Spinal cord (tissue), 10 donors: ENCODE data around the gene GTF2F2. TPM values are rescaled to one million over a fixed set of nuclear protein-coding genes. Genes with fewer than 3 reads are reported as not detected.
"Not testable (repeated sequence)": the region's sequence is repeated elsewhere in the genome, so short reads cannot be mapped to it uniquely, and the experiment has no call there.

Source experiments
- DNase-seq, 6 donors: peaks; one replicate each; pipeline versions ENCODE4 v3.0.0 to v3.0.0-alpha.2; 2013 to 2015; ENCODE audit warnings: low spot score in 6 of 6, low read depth in 4 of 6
- H3K27ac ChIP-seq: one replicate; pipeline ENCODE4 v1.5.1; 2013; ENCODE audit warnings: low read depth, low read length, control low read depth
- H3K27me3 ChIP-seq: one replicate; pipeline ENCODE4 v1.6.1; 2013; ENCODE audit warnings: low read length; ENCODE audit not compliant: control insufficient read depth, insufficient read depth
- H3K36me3 ChIP-seq: one replicate; pipeline ENCODE4 v1.6.1; 2013; ENCODE audit warnings: low read length; ENCODE audit not compliant: control insufficient read depth, insufficient read depth
- H3K4me1 ChIP-seq: one replicate; pipeline ENCODE4 v1.6.1; 2013; ENCODE audit warnings: low read length; ENCODE audit not compliant: control insufficient read depth, insufficient read depth
- H3K4me3 ChIP-seq: one replicate; pipeline ENCODE4 v1.5.1; 2013; ENCODE audit warnings: low read depth, low read length, control low read depth
- H3K9me3 ChIP-seq: one replicate; pipeline ENCODE4 v1.6.1; 2013; ENCODE audit warnings: low read length; ENCODE audit not compliant: control insufficient read depth, insufficient read depth
- WGBS: methylation state at CpG from one replicate; pipeline ENCODE4 v1.1.5; 2013; ENCODE audit warnings: missing lambda C conversion rate; ENCODE audit not compliant: insufficient coverage; 5-methylcytosine and 5-hydroxymethylcytosine counted together
- polyA plus RNA-seq, 2 donors: library from polyadenylated mRNA; unstranded; fragments of 120-200 nt; gene quantifications; one replicate each; pipeline ENCODE4 v1.2.1, GENCODE V29; 2013; ENCODE audit not compliant: insufficient read length in 2 of 2
- total RNA-seq, 2 donors: library from RNA; depleted of rRNA in 1 of 2; stranded (reverse); fragments of 120-200 nt in 1 of 2; fragments of >200 nt in 1 of 2; gene quantifications; one replicate each; pipeline versions ENCODE4 v1.2.3 to v1.2.4, GENCODE V29; 2013 to 2014
- donor health status: healthy.

The GTF2F2 gene
- total and polyA plus RNA-seq, 4 donors, result 24.7 to 34.1 (median 28.7) TPM

DNA sequence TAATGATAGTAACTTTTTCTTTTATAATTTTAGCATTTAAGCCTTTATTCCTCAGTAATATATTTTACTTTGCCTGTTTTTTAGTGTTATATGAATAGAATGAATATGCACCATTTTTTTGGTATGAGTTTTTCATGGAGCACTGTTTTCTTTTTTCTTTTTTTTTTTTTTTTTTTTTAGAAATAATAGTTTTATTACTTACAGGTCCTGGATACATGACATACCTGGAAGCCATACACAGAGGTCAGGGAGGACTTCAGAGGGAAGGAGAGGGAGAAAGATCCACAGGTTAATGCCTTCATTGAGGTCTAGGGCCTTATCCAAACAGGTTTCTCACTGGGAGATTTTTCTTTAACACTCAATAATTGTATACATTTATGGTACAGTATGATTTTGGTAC, 54.2 kb downstream of the GTF2F2 start:
- Histone ChIP-seq H3K36me3 (no peaks in the 10 kb centered on the region), H3K27me3 (no peaks in the 10 kb centered on the region), H3K4me1 (no peaks in the 10 kb centered on the region), H3K27ac (no peak overlapping the region), H3K9me3 (no peaks in the 10 kb centered on the region), H3K4me3 (no peak overlapping the region)
- no peak for DNase-seq

DNA sequence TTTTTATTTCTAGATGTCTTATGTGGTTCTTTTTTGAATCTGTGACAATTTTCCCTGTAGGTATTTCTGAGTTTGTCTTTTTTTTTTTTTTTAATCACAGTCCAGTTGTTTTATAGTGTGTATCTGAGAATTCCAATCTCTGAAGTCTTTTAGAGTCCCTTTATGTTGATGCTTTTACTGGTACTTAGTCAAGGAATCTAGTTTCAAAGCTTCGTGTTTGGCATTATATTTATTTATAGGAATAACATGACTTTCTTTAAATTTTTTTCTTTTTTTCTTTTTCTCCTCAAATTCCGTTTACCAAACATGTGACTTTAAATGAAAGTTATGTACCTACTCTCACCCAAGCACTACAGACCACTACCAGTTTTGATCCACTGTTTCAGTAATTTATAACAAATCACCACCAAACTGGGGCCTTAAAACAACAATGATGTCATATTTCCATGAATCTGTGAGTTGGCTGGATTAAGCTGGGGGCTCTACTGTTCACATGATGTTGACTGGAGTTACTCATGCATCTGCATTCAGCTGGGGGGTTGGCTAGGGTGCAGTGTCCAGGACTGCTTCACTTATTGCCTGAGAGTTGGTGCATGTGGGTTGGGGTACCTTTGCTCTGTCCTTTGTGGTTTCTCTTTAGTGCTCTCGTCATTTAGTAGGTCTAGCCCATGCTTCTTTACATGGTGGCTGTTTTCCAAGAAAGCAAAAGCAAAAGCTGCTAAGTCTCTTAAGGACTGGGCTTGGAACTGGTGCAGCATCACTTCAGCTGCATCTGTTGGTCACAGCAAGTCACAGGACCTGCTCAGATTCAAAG, 58.2 kb downstream of the GTF2F2 start:
- DNase-seq, result peak in 2 of 6 donors; percentile 25 to 39
- Histone ChIP-seq H3K9me3 (no peaks in the 10 kb centered on the region), H3K27me3 (no peaks in the 10 kb centered on the region), H3K4me1 (no peaks in the 10 kb centered on the region), H3K27ac (no peak overlapping the region), H3K36me3 (no peaks in the 10 kb centered on the region), H3K4me3 (no peak overlapping the region)
- 86% methylated on average over 1 of the region's 3 CpGs for WGBS

DNA sequence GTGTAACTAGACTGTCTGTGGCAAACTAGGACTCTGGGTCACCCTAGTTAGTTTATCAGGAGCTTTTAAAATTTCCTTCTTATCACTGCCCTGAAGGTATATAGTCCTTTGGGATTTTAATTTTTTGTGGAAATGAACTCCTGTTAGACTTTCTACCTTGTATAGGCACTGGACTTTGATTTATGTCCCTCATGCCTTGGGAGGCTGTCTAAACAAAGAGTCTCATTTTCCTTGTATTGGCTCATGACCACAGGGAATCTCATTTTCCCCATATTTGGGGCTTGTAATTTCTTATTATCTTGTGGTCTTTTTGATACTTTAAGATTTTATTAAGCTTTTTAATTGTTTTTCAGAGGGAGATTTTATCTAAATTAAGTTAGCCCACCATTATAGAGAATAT, 59.1 kb downstream of the GTF2F2 start:
- H3K27me3 ChIP-seq, result no peaks in the 10 kb centered on the region
- no peak overlapping the region for H3K27ac ChIP-seq
- H3K4me1 ChIP-seq, result no peaks in the 10 kb centered on the region
- no peak overlapping the region for H3K4me3 ChIP-seq
- peaks cover 7% of the 10 kb centered on the region for H3K36me3 ChIP-seq
- no peak for DNase-seq
- no peaks in the 10 kb centered on the region for H3K9me3 ChIP-seq

DNA sequence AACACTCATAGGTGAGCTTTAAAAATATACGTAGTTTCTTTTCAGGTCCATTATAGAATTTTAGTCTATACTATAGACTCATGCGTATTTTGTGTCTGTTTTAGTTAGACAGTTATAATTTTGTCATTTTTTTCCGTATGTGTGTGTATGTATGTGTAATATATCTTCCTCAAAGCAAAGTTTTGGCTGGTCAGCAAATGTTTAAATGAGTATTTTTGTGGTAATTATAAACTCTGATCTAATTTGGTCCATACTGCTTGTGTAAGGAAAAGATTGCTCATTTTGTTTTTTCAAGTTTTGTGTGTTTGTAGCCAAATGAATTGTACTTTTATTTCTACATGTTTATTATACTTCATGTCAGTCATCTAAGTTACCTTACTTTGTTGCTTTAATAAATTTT, 60.0 kb downstream of the GTF2F2 start:
- Histone ChIP-seq H3K9me3 (no peaks in the 10 kb centered on the region), H3K27me3 (no peaks in the 10 kb centered on the region), H3K4me1 (no peaks in the 10 kb centered on the region), H3K27ac (no peak overlapping the region), H3K4me3 (no peak overlapping the region), H3K36me3 (peaks cover 7% of the 10 kb centered on the region)
- no peak for DNase-seq
- no CpG with 5 or more reads among the region's 3 CpGs for WGBS

DNA sequence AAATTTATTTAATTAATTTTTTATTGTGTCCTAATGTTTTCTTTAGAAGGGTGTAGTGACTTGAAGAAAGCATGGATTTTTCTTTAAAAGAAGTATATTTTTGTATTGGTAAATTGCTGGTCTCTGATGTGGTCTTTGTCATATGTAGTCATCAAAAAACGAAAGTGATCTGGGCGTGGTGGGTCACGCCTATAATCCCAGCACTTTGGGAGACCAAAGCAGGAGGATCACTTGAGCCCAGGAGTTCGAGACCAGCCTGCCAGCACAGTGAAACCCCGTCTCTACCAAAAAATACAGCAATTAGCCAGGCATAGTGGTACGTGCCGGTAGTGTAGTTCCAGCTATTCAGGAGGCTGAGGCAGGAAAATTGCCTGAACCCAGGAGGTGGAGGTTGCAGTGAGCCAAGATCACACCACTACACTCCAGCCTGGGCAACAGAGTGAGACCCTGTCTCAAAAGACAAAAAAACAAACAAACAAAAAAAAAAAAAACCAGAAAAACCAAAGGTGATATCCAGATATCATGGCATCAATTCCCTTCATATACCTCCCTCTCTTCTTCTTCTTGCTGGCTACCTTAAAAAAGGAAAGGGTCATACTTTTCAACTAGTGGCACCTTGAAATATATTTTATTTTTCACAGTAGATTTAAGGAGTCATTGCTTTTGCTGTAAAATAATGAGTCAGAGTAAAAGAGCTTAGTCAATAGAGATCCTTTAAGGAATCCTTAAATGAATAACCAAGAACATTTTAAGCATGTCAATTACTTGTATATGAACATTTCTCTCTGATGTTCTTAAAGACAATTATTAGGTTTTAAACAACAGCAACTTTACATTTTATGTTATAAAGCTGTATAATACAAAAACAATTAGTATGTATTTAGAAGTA, 60.6 kb downstream of the GTF2F2 start:
- Histone ChIP-seq H3K4me3 (no peak overlapping the region), H3K27me3 (no peaks in the 10 kb centered on the region), H3K4me1 (no peaks in the 10 kb centered on the region), H3K36me3 (peaks cover 7% of the 10 kb centered on the region), H3K9me3 (no peaks in the 10 kb centered on the region), H3K27ac (no peak overlapping the region)
- 96% methylated on average over 5 of the region's 7 CpGs for WGBS
- DNase-seq, result no peak

DNA sequence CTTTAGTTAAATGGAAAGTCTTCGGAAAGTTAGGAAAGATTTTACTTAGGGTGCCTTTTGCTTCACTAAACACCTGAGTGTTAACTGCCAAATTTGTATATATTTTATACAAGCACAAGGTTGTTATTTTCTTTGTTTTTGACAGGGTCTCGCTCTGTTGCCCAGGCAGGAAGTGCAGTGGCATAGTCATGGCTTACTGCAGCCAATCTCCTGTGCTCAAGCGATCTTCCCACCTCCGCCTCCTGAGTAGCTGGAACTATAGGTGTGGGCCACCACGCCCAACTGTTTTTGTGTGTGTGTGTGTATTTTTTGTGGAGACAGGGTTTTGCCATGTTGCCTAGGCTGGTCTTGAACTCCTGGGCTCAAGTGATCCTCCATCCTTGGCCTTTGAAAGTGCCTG, 64.4 kb downstream of the GTF2F2 start:
- Histone ChIP-seq H3K4me1 (no peaks in the 10 kb centered on the region), H3K27ac (no peak overlapping the region), H3K4me3 (no peak overlapping the region), H3K9me3 (no peaks in the 10 kb centered on the region), H3K27me3 (no peaks in the 10 kb centered on the region), H3K36me3 (peaks cover 7% of the 10 kb centered on the region)
- no peak for DNase-seq
- 93% methylated on average over 4 of the region's 5 CpGs for WGBS

DNA sequence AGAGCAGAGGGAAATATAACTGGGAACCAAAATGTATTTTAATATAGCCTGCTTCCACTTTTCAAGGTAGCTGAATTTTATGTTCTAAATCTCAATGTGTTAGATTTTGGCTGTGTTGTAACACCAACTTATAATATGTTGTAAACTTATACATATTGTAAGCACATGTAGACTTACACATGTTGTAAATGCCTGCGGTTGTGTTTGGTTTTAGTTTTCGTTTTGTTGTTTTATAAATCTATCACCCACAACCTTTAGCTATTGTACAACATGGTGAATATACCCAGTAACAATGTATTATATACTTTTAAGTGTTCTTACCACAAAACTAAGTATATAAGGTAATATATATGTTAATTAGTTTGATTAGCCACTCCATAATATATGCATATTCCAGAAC, 65.0 kb downstream of the GTF2F2 start:
- Histone ChIP-seq H3K36me3 (peaks cover 7% of the 10 kb centered on the region), H3K27me3 (no peaks in the 10 kb centered on the region), H3K27ac (no peak overlapping the region), H3K4me3 (no peak overlapping the region), H3K9me3 (no peaks in the 10 kb centered on the region), H3K4me1 (no peaks in the 10 kb centered on the region)
- no peak for DNase-seq
- WGBS, result no CpG with 5 or more reads among the region's 2 CpGs

DNA sequence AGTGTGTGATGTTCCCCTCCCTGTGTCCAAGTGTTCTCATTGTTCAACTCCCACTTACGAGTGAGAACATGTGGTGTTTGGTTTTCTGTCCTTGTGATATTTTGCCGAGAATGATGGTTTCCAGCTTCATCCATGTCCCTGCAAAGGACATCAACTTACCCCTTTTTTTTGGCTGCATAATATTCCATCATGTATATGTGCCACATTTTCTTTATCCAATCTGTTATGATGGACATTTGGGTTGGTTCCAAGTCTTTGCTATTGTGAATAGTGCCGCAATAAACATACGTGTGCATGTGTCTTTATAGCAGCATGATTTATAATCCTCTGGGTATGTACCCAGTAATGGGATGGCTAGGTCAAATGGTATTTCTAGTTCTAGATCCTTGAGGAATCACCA, 68.8 kb downstream of the GTF2F2 start:
- H3K36me3 ChIP-seq, H3K27me3 ChIP-seq, H3K9me3 ChIP-seq, H3K4me3 ChIP-seq, H3K27ac ChIP-seq, DNase-seq, H3K4me1 ChIP-seq: not testable (repeated sequence)
- WGBS, result no CpG with 5 or more reads among the region's 4 CpGs

DNA sequence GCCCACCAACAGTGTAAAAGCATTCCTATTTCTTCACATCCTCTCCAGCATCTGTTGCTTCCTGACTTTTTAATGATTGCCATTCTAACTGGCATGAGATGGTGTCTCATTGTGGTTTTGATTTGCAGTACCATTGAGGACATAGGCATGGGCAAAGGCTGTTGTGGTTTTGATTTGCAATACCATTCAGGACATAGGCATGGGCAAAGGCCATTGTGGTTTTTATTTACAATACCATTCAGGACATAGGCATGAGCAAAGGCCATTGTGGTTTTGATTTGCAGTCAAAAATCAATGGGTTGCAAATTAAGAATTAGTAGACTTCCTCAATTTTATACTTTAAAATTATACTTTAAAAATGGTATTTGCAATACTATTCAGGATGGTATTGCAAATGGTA, 69.2 kb downstream of the GTF2F2 start:
- not testable (repeated sequence) for H3K9me3 ChIP-seq, H3K4me1 ChIP-seq, H3K27ac ChIP-seq, H3K27me3 ChIP-seq, DNase-seq, H3K4me3 ChIP-seq, H3K36me3 ChIP-seq

DNA sequence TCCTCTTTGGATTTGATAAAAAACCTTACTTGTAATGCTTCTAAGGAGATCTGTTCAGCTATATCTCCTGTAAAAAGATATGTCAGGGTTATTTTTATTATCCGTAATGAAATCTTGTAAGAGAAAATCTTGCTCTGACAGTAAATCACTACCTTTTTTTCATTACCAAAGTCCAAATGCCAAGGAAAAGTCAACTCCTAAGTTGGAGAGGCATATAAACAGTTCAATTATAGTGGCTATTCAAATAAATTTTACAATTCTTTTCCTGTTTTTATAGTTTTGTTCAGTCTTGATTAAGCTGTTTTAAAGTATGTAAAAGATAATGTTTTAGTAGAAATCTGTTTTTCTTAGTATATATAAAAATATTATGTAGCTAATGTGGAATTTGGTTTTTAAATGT, 71.6 kb downstream of the GTF2F2 start:
- no CpG with 5 or more reads among the region's 1 CpG for WGBS
- no peaks in the 10 kb centered on the region for H3K4me1 ChIP-seq
- H3K27me3 ChIP-seq, result no peaks in the 10 kb centered on the region
- no peaks in the 10 kb centered on the region for H3K36me3 ChIP-seq
- no peak overlapping the region for H3K27ac ChIP-seq
- no peak overlapping the region for H3K4me3 ChIP-seq
- no peak for DNase-seq
- no peaks in the 10 kb centered on the region for H3K9me3 ChIP-seq
